HUES48 (cell line): ENCODE results near the gene KCNN2.

ENCODE experiments used
- H3K27ac ChIP-seq: one replicate; pipeline ENCODE4 v1.7.0; 2013; ENCODE audit warnings: low read depth, low read length, inconsistent platforms
- H3K27me3 ChIP-seq: 2 replicates; pipeline ENCODE4 v1.6.1; 2013; ENCODE audit warnings: mild to moderate bottlenecking, low read length; ENCODE audit not compliant: control insufficient read depth, insufficient read depth
- H3K36me3 ChIP-seq: 2 replicates; pipeline ENCODE4 v1.6.1; 2013; ENCODE audit warnings: low read length; ENCODE audit not compliant: control insufficient read depth, insufficient read depth
- H3K4me1 ChIP-seq: 2 replicates; pipeline ENCODE4 v1.6.1; 2013; ENCODE audit warnings: mild to moderate bottlenecking, low read length; ENCODE audit not compliant: control insufficient read depth, insufficient read depth
- H3K4me3 ChIP-seq: 2 replicates; pipeline ENCODE4 v1.5.1; 2013; ENCODE audit warnings: mild to moderate bottlenecking, low read depth, low read length
- H3K9ac ChIP-seq: 2 replicates; pipeline ENCODE4 v1.6.1; 2013; ENCODE audit warnings: mild to moderate bottlenecking, low read depth, low read length, moderate library complexity
- H3K9me3 ChIP-seq: 2 replicates; pipeline ENCODE4 v1.6.1; 2013; ENCODE audit warnings: low read length; ENCODE audit not compliant: control insufficient read depth, insufficient read depth

KCNN2 gene

GRCh38 chr5:114361724-114362196 is at the start of gene KCNN2:
TSS of gene KCNN2 (plus strand) at chr5:114362070. CDS start at chr5:114362140, 70 bp downstream.
- Histone ChIP-seq H3K4me3 (peak within 1 kb of the TSS; percentile 95), H3K9ac (peak within 1 kb of the TSS; percentile 91), H3K36me3 (peaks cover 19% of the 10 kb centered on the region), H3K27me3 (peaks cover 15% of the 10 kb centered on the region), H3K4me1 (peaks cover 25% of the 10 kb centered on the region), H3K9me3 (no peaks in the 10 kb centered on the region), H3K27ac (peak within 1 kb of the TSS; percentile 86)

- H3K27ac ChIP-seq: no peak overlapping the region
- no peak overlapping the region for H3K4me3 ChIP-seq
- no peaks in the 10 kb centered on the region for H3K36me3 ChIP-seq
- no peaks in the 10 kb centered on the region for H3K27me3 ChIP-seq
- no peaks in the 10 kb centered on the region for H3K9me3 ChIP-seq
- no peak overlapping the region for H3K9ac ChIP-seq
- peaks cover 41% of the 10 kb centered on the region for H3K4me1 ChIP-seq
These were observed 49.2 kb upstream of the KCNN2 start for GRCh38 chr5:114312658-114313057.

- no peaks in the 10 kb centered on the region for H3K36me3 ChIP-seq
- H3K27me3 ChIP-seq: no peaks in the 10 kb centered on the region
- no peak overlapping the region for H3K27ac ChIP-seq
- H3K9me3 ChIP-seq: no peaks in the 10 kb centered on the region
- H3K4me1 ChIP-seq: peaks cover 33% of the 10 kb centered on the region
- H3K9ac ChIP-seq: no peak overlapping the region
- no peak overlapping the region for H3K4me3 ChIP-seq
These were observed 47.8 kb upstream of the KCNN2 start for GRCh38 chr5:114314061-114314460.

- Histone ChIP-seq H3K27ac (no peak overlapping the region), H3K4me1 (peaks cover 27% of the 10 kb centered on the region), H3K4me3 (no peak overlapping the region), H3K27me3 (no peaks in the 10 kb centered on the region), H3K36me3 (no peaks in the 10 kb centered on the region), H3K9ac (no peak overlapping the region), H3K9me3 (no peaks in the 10 kb centered on the region)
These were observed 45.7 kb upstream of the KCNN2 start for GRCh38 chr5:114316167-114316566.

GRCh38 chr5:114317751-114318150 is 44.1 kb upstream of the KCNN2 start:
- no peak overlapping the region for H3K27ac ChIP-seq
- no peak overlapping the region for H3K9ac ChIP-seq

GRCh38 chr5:114319236-114319635 is 42.6 kb upstream of the KCNN2 start:
- Histone ChIP-seq H3K36me3 (no peaks in the 10 kb centered on the region), H3K4me1 (0 out of 2 replicates have a peak, but pooled peaks cover 4% of the 10 kb centered on the region), H3K9ac (no peak overlapping the region), H3K4me3 (no peak overlapping the region), H3K27ac (no peak overlapping the region), H3K27me3 (no peaks in the 10 kb centered on the region), H3K9me3 (no peaks in the 10 kb centered on the region)

More at GRCh38 chr5:114317751-114318150, 44.1 kb upstream of the KCNN2 start:
- Histone ChIP-seq H3K36me3 (no peaks in the 10 kb centered on the region), H3K27me3 (no peaks in the 10 kb centered on the region), H3K9me3 (no peaks in the 10 kb centered on the region), H3K4me3 (no peak overlapping the region), H3K4me1 (peaks cover 12% of the 10 kb centered on the region)

- Histone ChIP-seq H3K9ac (no peak overlapping the region), H3K36me3 (no peaks in the 10 kb centered on the region), H3K27ac (no peak overlapping the region), H3K9me3 (no peaks in the 10 kb centered on the region), H3K27me3 (no peaks in the 10 kb centered on the region), H3K4me3 (no peak overlapping the region), H3K4me1 (0 out of 2 replicates have a peak, but pooled peaks cover 4% of the 10 kb centered on the region)
These were observed 42.0 kb upstream of the KCNN2 start for GRCh38 chr5:114319821-114320220.

- Histone ChIP-seq H3K9me3 (no peaks in the 10 kb centered on the region), H3K27me3 (no peaks in the 10 kb centered on the region), H3K9ac (no peak overlapping the region), H3K36me3 (no peaks in the 10 kb centered on the region), H3K27ac (no peak overlapping the region), H3K4me1 (no peaks in the 10 kb centered on the region), H3K4me3 (no peak overlapping the region)
These were observed 37.6 kb upstream of the KCNN2 start for GRCh38 chr5:114324282-114324681.

- Histone ChIP-seq H3K9ac (no peak overlapping the region), H3K27me3 (no peaks in the 10 kb centered on the region), H3K4me1 (no peaks in the 10 kb centered on the region), H3K4me3 (no peak overlapping the region), H3K36me3 (no peaks in the 10 kb centered on the region), H3K9me3 (no peaks in the 10 kb centered on the region), H3K27ac (no peak overlapping the region)
These were observed 36.3 kb upstream of the KCNN2 start for GRCh38 chr5:114325541-114325940.

GRCh38 chr5:114327474-114327873 is 34.4 kb upstream of the KCNN2 start:
- no peak overlapping the region for H3K27ac ChIP-seq
- no peaks in the 10 kb centered on the region for H3K4me1 ChIP-seq
- no peak overlapping the region for H3K9ac ChIP-seq
- no peaks in the 10 kb centered on the region for H3K36me3 ChIP-seq
- H3K27me3 ChIP-seq: no peaks in the 10 kb centered on the region
- no peaks in the 10 kb centered on the region for H3K9me3 ChIP-seq
- H3K4me3 ChIP-seq: no peak overlapping the region

- Histone ChIP-seq H3K36me3 (no peaks in the 10 kb centered on the region), H3K4me3 (no peak overlapping the region), H3K9ac (no peak overlapping the region), H3K27me3 (no peaks in the 10 kb centered on the region), H3K4me1 (no peaks in the 10 kb centered on the region), H3K27ac (no peak overlapping the region), H3K9me3 (no peaks in the 10 kb centered on the region)
These were observed 33.9 kb upstream of the KCNN2 start for GRCh38 chr5:114327987-114328386.
